Thymus (tissue), 11 donors: Measurements from ENCODE around the gene SORBS2. TPM values are rescaled to one million over a fixed set of nuclear protein-coding genes. Genes with fewer than 3 reads are reported as not detected.

Source experiments
- DNase-seq, 9 donors: peaks; one replicate each; pipeline ENCODE4 v3.0.0-alpha.2; 2013; ENCODE audit warnings: low spot score in 9 of 9, low read depth in 6 of 9, missing footprints in 1 of 9
- H3K27ac ChIP-seq, 2 donors: one replicate each; pipeline ENCODE4 v1.5.1; 2013; ENCODE audit warnings: control low read depth in 1 of 2, low read depth in 1 of 2, low read length in 1 of 2, mild to moderate bottlenecking in 1 of 2, moderate library complexity in 1 of 2
- H3K27me3 ChIP-seq, 2 donors: one replicate each; pipeline ENCODE4 v1.5.1; 2013; ENCODE audit warnings: low read length in 1 of 2; ENCODE audit not compliant: control insufficient read depth in 2 of 2, insufficient read depth in 1 of 2
- H3K36me3 ChIP-seq, 2 donors: one replicate each; pipeline ENCODE4 v1.5.1; 2013; ENCODE audit warnings: low read length in 1 of 2, mild to moderate bottlenecking in 1 of 2, moderate library complexity in 1 of 2; ENCODE audit not compliant: control insufficient read depth in 2 of 2, insufficient read depth in 2 of 2
- H3K4me1 ChIP-seq, 2 donors: one replicate each; pipeline ENCODE4 v1.5.1; 2013; ENCODE audit warnings: low read length in 2 of 2; ENCODE audit not compliant: control insufficient read depth in 2 of 2, insufficient read depth in 2 of 2
- H3K4me3 ChIP-seq, 2 donors: one replicate each; pipeline ENCODE4 v1.5.1; 2013; ENCODE audit warnings: low read length in 2 of 2, control low read depth in 1 of 2, mild to moderate bottlenecking in 1 of 2
- H3K9me3 ChIP-seq, 2 donors: one replicate each; pipeline ENCODE4 v1.5.1; 2013; ENCODE audit warnings: low read length in 1 of 2, mild to moderate bottlenecking in 1 of 2; ENCODE audit not compliant: control insufficient read depth in 2 of 2, insufficient read depth in 1 of 2
- WGBS: extraction: QIAGEN DNeasy Blood & Tissue Kit; methylation state at CpG from one replicate; pipeline ENCODE4 v1.1.7; 2013; 5-methylcytosine and 5-hydroxymethylcytosine counted together
- polyA plus RNA-seq: library from polyadenylated mRNA; stranded (reverse); fragments of 200-250 nt; gene quantifications from one replicate; pipeline ENCODE4 v1.2.3, GENCODE V29; 2013
- total RNA-seq: library from RNA; stranded (reverse); fragments of 120-200 nt; gene quantifications from one replicate; pipeline ENCODE4 v1.2.4, GENCODE V29; 2013
- donor health status: healthy.

The SORBS2 gene
- total and polyA plus RNA-seq, 2 donors: 13.8 to 78.6 TPM

- Histone ChIP-seq H3K27ac (no peak overlapping the region), H3K9me3 (peaks cover 0 to 3% of the 10 kb centered on the region in 2 donors), H3K4me3 (no peak overlapping the region), H3K36me3 (no peaks in the 10 kb centered on the region), H3K27me3 (no peaks in the 10 kb centered on the region), H3K4me1 (no peaks in the 10 kb centered on the region)
- WGBS: 97% methylated on average over 9 of the region's 9 CpGs
- no peak for DNase-seq
These were observed 185.2 kb downstream of the SORBS2 start for GRCh38 chr4:185626798-185627197.

GRCh38 chr4:185625503-185625902 is 186.5 kb downstream of the SORBS2 start:
- no peaks in the 10 kb centered on the region for H3K27me3 ChIP-seq
- no peak for DNase-seq
- peaks cover 0 to 3% of the 10 kb centered on the region in 2 donors for H3K9me3 ChIP-seq
- WGBS: 89% methylated on average over 2 of the region's 2 CpGs
- H3K4me3 ChIP-seq: no peak overlapping the region
- no peak overlapping the region for H3K27ac ChIP-seq
- no peaks in the 10 kb centered on the region for H3K4me1 ChIP-seq
- no peaks in the 10 kb centered on the region for H3K36me3 ChIP-seq

DNA sequence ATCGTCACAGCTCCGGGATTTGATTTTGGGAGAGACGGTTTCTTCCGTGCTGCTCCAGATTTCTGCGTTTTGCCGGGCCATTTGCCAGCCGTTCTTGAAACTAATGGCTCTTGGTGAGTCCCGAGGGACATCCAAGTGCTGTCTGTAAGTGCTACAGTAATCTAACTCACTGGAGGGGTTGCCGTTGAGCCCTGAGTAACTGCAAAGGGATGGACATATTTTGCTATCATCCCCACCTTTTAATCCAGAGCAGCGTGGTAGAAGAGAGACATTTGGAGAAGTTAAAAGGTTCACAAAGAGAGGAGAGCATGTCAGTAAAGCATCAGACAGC is 187.8 kb downstream of the SORBS2 start:
- H3K4me3 ChIP-seq: no peak overlapping the region
- no peaks in the 10 kb centered on the region for H3K27me3 ChIP-seq
- no peak overlapping the region for H3K27ac ChIP-seq
- peaks cover 0 to 3% of the 10 kb centered on the region in 2 donors for H3K9me3 ChIP-seq
- no peaks in the 10 kb centered on the region for H3K36me3 ChIP-seq
- 97% methylated on average over 10 of the region's 10 CpGs for WGBS
- DNase-seq: no peak
- no peaks in the 10 kb centered on the region for H3K4me1 ChIP-seq

DNA sequence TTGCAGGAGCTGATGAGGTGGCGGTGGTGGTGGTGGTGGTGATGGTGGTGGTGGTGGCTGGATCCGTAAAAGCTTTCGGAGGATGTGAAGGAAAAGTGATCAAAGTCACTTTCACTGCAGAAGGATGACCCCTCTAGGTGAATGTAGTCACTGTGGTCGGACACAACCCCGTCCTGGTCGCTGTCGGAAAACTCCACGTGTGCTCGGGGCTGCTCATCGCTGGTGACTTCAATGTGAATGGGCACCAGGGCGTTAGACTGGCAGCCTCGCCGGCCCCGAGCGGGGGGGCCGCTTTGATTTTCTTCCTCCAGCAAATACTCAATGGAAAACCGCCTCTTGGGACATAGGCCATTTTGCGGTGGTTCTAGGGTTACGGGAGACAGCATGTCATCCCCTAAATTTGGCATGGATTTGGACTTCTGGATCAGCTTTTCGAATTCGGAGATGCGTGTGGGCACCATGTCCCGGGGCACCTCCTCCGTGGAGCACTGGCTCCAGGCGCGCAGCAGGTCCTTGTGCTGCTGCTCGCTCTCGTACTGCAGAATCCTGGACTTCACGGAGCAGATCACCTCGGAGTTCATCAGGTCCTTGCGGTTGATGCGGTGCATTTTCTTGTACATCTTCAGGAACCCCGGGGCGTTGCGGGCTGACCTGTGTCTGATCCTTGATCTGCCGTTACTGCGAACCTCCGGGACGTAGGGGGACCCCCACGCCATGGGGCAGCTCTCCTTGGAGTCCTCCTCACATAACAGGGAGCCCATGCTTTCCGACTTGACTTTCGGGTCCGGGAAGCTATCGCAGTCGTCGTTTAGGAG is 188.3 kb downstream of the SORBS2 start:
- 98% methylated on average over 46 of the region's 46 CpGs for WGBS
- no peak for DNase-seq
- H3K36me3 ChIP-seq: no peaks in the 10 kb centered on the region
- no peak overlapping the region for H3K4me3 ChIP-seq
- no peaks in the 10 kb centered on the region for H3K4me1 ChIP-seq
- no peaks in the 10 kb centered on the region for H3K27me3 ChIP-seq
- H3K9me3 ChIP-seq: peaks cover 0 to 3% of the 10 kb centered on the region in 2 donors
- no peak overlapping the region for H3K27ac ChIP-seq

DNA sequence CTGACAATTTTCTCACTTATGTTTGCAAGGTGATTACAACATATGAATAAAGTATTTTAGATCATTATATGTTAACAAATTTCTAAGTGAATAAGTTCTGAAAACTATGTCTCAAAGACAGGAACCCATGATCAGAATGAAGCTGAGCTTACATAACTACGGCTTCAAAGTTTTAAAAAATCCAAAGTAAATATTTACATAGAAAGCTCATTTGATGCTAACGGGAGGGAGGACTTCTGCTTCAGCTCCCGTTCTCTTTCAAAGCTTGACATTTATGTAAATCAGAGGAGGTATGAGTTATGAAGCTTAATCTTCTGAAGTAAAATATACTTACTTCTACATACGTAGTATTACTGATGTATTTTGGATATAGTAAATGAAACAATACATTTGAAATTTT is 203.8 kb downstream of the SORBS2 start:
- DNase-seq: no peak

DNA sequence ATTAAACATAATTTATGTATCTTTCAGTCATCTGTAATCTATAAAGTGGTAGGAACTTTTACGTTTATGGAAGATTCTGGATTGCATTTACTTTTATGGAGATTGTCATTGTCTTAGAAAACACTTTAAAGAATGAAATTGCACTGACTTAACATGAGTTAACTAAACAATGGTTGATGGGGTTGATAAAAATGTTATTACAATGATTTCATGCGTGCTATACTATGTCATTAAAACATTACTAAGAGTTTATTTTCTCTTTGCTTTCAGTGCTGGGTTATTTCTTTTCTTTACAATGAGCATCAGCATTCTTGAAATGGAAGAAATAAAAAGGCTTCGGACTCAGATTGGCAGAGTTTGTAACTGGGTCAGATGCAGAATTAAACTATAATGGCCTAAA is 209.6 kb downstream of the SORBS2 start:
- Histone ChIP-seq H3K27ac (no peak overlapping the region), H3K9me3 (no peaks in the 10 kb centered on the region), H3K27me3 (no peaks in the 10 kb centered on the region), H3K4me3 (no peak overlapping the region), H3K4me1 (no peaks in the 10 kb centered on the region), H3K36me3 (no peaks in the 10 kb centered on the region)
- WGBS: 92% methylated on average over 3 of the region's 3 CpGs
- DNase-seq: no peak

More for the DNA sequence above, 203.8 kb downstream of the SORBS2 start:
- no peaks in the 10 kb centered on the region for H3K9me3 ChIP-seq
- no peak overlapping the region for H3K4me3 ChIP-seq
- no peaks in the 10 kb centered on the region for H3K36me3 ChIP-seq
- WGBS: 83% methylated on average over 4 of the region's 4 CpGs
- H3K4me1 ChIP-seq: no peaks in the 10 kb centered on the region
- no peaks in the 10 kb centered on the region for H3K27me3 ChIP-seq
- H3K27ac ChIP-seq: no peak overlapping the region

GRCh38 chr4:185600801-185601434 is 211.1 kb downstream of the SORBS2 start:
- no peaks in the 10 kb centered on the region for H3K27me3 ChIP-seq
- H3K4me1 ChIP-seq: no peaks in the 10 kb centered on the region
- H3K36me3 ChIP-seq: no peaks in the 10 kb centered on the region
- H3K9me3 ChIP-seq: no peaks in the 10 kb centered on the region
- 93% methylated on average over 9 of the region's 9 CpGs for WGBS
- no peak overlapping the region for H3K4me3 ChIP-seq
- DNase-seq: no peak
- H3K27ac ChIP-seq: no peak overlapping the region

DNA sequence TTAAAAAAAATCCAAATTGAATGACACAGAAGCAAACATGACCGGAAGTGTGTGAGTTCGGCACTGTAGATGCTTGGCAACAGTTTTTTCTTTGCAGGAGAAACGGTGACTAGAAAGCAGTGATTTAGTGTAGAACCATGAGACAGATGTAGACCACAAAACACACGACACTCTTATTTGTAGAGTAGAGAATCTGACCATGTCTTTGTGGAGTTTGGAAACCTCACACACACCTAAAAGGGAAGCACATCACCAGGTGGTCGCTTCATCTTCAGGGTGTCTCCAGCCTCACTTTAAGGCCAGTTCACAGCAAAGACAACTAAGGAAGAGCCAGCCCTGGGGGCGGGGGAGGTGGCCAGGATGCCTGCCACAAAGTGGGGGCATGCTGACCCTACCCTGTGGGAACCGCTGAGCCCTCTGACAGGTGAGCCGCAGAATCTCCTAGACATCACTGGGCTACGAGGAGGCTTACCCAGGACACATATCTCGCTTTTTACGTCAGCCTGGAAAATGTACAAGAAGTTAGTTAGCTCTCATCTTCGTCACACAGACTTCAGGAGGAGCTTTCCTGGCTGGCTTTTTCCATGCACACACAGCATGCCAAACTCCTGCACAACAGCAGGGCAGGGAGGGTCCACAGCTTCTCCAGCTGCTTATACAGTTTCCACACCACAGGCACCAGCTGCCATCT is 212.3 kb downstream of the SORBS2 start:
- Histone ChIP-seq H3K27ac (no peak overlapping the region), H3K36me3 (no peaks in the 10 kb centered on the region), H3K9me3 (no peaks in the 10 kb centered on the region), H3K4me1 (no peaks in the 10 kb centered on the region), H3K27me3 (no peaks in the 10 kb centered on the region), H3K4me3 (no peak overlapping the region)
- 93% methylated on average over 12 of the region's 12 CpGs for WGBS
- no peak for DNase-seq

GRCh38 chr4:185598846-185599552 is 213.0 kb downstream of the SORBS2 start:
- Histone ChIP-seq H3K4me1 (no peaks in the 10 kb centered on the region), H3K27me3 (no peaks in the 10 kb centered on the region), H3K27ac (no peak overlapping the region), H3K36me3 (no peaks in the 10 kb centered on the region), H3K4me3 (no peak overlapping the region), H3K9me3 (no peaks in the 10 kb centered on the region)
- 91% methylated on average over 7 of the region's 7 CpGs for WGBS
- DNase-seq: no peak
